Astrocyte (in vitro differentiated cells and primary cell): ENCODE results near the gene FCER2. TPM values are rescaled to one million over a fixed set of nuclear protein-coding genes. Genes with fewer than 3 reads are reported as not detected.

Experiments
- DNase-seq: peaks from one replicate; pipeline ENCODE4 v3.0.0-alpha.2; 2010; ENCODE audit warnings: low read depth
- FAIRE-seq: peaks from 2 replicates; lab custom pipeline; 2011; peaks lifted over from hg19 to GRCh38; lab: Jason Lieb, UNC
- H2AFZ ChIP-seq: 2 replicates; pipeline ENCODE4 v1.6.0; 2012; ENCODE audit warnings: low read depth, low read length, inconsistent platforms
- H3K27ac ChIP-seq: 2 replicates; pipeline ENCODE4 v1.5.1; 2011; ENCODE audit warnings: low read depth, low read length, inconsistent platforms
- H3K27me3 ChIP-seq: 2 replicates; pipeline ENCODE4 v1.6.0; 2011; ENCODE audit warnings: low read length, inconsistent platforms; ENCODE audit not compliant: insufficient read depth
- H3K36me3 ChIP-seq: 2 replicates; pipeline ENCODE4 v1.5.1; 2011; ENCODE audit warnings: low read length, inconsistent platforms; ENCODE audit not compliant: insufficient read depth
- H3K4me1 ChIP-seq: 2 replicates; pipeline ENCODE4 v1.5.1; 2011; ENCODE audit warnings: low read length, inconsistent platforms; ENCODE audit not compliant: insufficient read depth
- H3K4me2 ChIP-seq: 2 replicates; pipeline ENCODE4 v1.6.0; 2012; ENCODE audit warnings: low read length, inconsistent platforms
- H3K4me3 ChIP-seq: 2 replicates; pipeline ENCODE4 v1.5.1; 2011; ENCODE audit warnings: low read depth, mild to moderate bottlenecking, low read length, inconsistent platforms; ENCODE audit not compliant: insufficient read depth
- H3K79me2 ChIP-seq: 2 replicates; pipeline ENCODE4 v1.6.0; 2012; ENCODE audit warnings: mild to moderate bottlenecking, low read length, inconsistent platforms; ENCODE audit not compliant: insufficient read depth
- H3K9ac ChIP-seq: 2 replicates; pipeline ENCODE4 v1.6.0; 2012; ENCODE audit warnings: mild to moderate bottlenecking, low read length, inconsistent platforms
- H3K9me3 ChIP-seq: 2 replicates; pipeline ENCODE4 v1.5.1; 2012; ENCODE audit warnings: low read depth, mild to moderate bottlenecking, low read length, inconsistent platforms; ENCODE audit not compliant: insufficient read depth
- H4K20me1 ChIP-seq: 2 replicates; pipeline ENCODE4 v1.6.0; 2012; ENCODE audit warnings: low read length, inconsistent platforms; ENCODE audit not compliant: insufficient read depth
- H3K27ac Mint-ChIP-seq: one replicate; pipeline ENCODE4 v1.8.0; 2021; ENCODE audit warnings: mild to moderate bottlenecking, mixed read lengths; ENCODE audit not compliant: unreplicated experiment
- H3K27me3 Mint-ChIP-seq: one replicate; pipeline ENCODE4 v1.8.0; 2021; ENCODE audit warnings: low read depth, mixed read lengths; ENCODE audit not compliant: unreplicated experiment
- H3K36me3 Mint-ChIP-seq: one replicate; pipeline ENCODE4 v1.8.0; 2021; ENCODE audit warnings: low read depth, mixed read lengths; ENCODE audit not compliant: unreplicated experiment
- H3K4me1 Mint-ChIP-seq: one replicate; pipeline ENCODE4 v1.8.0; 2021; ENCODE audit warnings: low read depth, mixed read lengths; ENCODE audit not compliant: unreplicated experiment
- H3K4me3 Mint-ChIP-seq: one replicate; pipeline ENCODE4 v1.8.0; 2021; ENCODE audit warnings: mild to moderate bottlenecking, moderate library complexity, mixed read lengths; ENCODE audit not compliant: unreplicated experiment
- H3K9me3 Mint-ChIP-seq: one replicate; pipeline ENCODE4 v1.8.0; 2021; ENCODE audit warnings: mild to moderate bottlenecking, mixed read lengths; ENCODE audit not compliant: unreplicated experiment
- EZH2 ChIP-seq: IDR thresholded peaks from 2 replicates; pipeline ENCODE4 v1.6.1; 2012; ENCODE audit warnings: mild to moderate bottlenecking, low read length, inconsistent platforms; ENCODE audit not compliant: insufficient read depth
- total RNA-seq: library from RNA; stranded (reverse); gene quantifications from 2 replicates; pipeline ENCODE4 v1.2.1, GENCODE V29; 2021
- TF ChIP-seq, protein P1 (sequence below): IDR thresholded peaks from 2 replicates; pipeline ENCODE4 v1.5.1; 2011; ENCODE audit warnings: low read depth, mild to moderate bottlenecking, inconsistent platforms, low read length, moderate library complexity; ENCODE audit not compliant: insufficient read depth

FCER2 gene
- total RNA-seq, 1 donor from 2014 or later, result not detected

DNA sequence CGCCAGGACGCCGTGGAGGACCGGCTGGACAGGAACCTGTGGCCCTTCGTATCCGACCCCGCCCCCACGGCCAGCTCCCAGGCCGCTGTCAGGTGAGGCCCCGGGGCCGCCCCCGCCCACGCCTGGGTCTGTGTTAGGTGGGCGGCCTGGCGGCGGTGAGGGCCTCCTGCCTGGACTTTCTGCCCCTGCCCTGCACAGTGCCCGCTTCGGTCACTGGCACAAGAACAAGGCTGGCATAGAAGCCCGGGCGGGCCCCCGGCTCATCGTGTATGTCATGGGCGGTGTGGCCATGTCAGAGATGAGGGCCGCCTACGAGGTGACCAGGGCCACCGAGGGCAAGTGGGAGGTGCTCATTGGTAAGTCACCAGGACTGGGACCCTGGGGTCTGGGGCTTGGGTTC is 54.8 kb downstream of the FCER2 start:
- no peaks in the 10 kb centered on the region for H3K9me3 ChIP-seq
- FAIRE-seq (no peak), DNase-seq (no peak)
- Mint-ChIP-seq H3K4me1 (no peaks in the 10 kb centered on the region), H3K27ac (no peak overlapping the region), H3K36me3 (peaks cover 1% of the 10 kb centered on the region), H3K4me3 (no peak overlapping the region), H3K9me3 (no peaks in the 10 kb centered on the region), H3K27me3 (peaks cover 16% of the 10 kb centered on the region)
- no peaks in the 10 kb centered on the region for H4K20me1 ChIP-seq
- H2AFZ ChIP-seq, result no peak overlapping the region
- no peaks in the 10 kb centered on the region for H3K79me2 ChIP-seq
- H3K36me3 ChIP-seq, result no peaks in the 10 kb centered on the region
- peaks cover 2% of the 10 kb centered on the region for H3K27me3 ChIP-seq
- H3K4me3 ChIP-seq, result no peak overlapping the region
- no peak overlapping the region for H3K4me2 ChIP-seq
- no peak overlapping the region for H3K9ac ChIP-seq
- H3K4me1 ChIP-seq, result no peaks in the 10 kb centered on the region
- TF ChIP-seq, protein P1, sequence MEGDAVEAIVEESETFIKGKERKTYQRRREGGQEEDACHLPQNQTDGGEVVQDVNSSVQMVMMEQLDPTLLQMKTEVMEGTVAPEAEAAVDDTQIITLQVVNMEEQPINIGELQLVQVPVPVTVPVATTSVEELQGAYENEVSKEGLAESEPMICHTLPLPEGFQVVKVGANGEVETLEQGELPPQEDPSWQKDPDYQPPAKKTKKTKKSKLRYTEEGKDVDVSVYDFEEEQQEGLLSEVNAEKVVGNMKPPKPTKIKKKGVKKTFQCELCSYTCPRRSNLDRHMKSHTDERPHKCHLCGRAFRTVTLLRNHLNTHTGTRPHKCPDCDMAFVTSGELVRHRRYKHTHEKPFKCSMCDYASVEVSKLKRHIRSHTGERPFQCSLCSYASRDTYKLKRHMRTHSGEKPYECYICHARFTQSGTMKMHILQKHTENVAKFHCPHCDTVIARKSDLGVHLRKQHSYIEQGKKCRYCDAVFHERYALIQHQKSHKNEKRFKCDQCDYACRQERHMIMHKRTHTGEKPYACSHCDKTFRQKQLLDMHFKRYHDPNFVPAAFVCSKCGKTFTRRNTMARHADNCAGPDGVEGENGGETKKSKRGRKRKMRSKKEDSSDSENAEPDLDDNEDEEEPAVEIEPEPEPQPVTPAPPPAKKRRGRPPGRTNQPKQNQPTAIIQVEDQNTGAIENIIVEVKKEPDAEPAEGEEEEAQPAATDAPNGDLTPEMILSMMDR, result no peak
- TF ChIP-seq EZH2, result no peak
- no peak overlapping the region for H3K27ac ChIP-seq

DNA sequence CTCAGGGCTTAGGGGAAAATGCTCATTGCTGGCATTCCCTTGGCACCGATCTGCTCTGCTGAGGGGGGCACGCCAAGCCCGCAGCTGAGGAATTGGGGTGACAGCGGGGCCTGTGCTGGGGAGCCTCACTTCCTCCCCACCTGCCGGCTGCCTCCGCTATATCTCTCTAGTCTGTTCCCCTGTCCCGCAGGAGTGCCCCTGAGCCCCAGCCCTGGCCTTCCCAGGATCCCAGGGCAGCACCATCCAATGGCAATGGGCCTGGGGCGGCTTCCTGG is 55.6 kb downstream of the FCER2 start:
- Histone ChIP-seq H3K27me3 (peaks cover 2% of the 10 kb centered on the region), H3K4me2 (no peak overlapping the region), H3K4me1 (no peaks in the 10 kb centered on the region), H3K79me2 (no peaks in the 10 kb centered on the region), H2AFZ (no peak overlapping the region), H3K27ac (no peak overlapping the region), H3K9me3 (no peaks in the 10 kb centered on the region), H3K36me3 (no peaks in the 10 kb centered on the region), H3K9ac (no peak overlapping the region), H4K20me1 (no peaks in the 10 kb centered on the region), H3K4me3 (no peak overlapping the region)
- Mint-ChIP-seq H3K4me3 (no peak overlapping the region), H3K27ac (no peak overlapping the region), H3K36me3 (peaks cover 1% of the 10 kb centered on the region), H3K9me3 (no peaks in the 10 kb centered on the region), H3K4me1 (no peaks in the 10 kb centered on the region), H3K27me3 (peaks cover 11% of the 10 kb centered on the region)
- DNase-seq (no peak), FAIRE-seq (no peak)
- no peak for TF ChIP-seq EZH2
- TF ChIP-seq, protein P1, result no peak

DNA sequence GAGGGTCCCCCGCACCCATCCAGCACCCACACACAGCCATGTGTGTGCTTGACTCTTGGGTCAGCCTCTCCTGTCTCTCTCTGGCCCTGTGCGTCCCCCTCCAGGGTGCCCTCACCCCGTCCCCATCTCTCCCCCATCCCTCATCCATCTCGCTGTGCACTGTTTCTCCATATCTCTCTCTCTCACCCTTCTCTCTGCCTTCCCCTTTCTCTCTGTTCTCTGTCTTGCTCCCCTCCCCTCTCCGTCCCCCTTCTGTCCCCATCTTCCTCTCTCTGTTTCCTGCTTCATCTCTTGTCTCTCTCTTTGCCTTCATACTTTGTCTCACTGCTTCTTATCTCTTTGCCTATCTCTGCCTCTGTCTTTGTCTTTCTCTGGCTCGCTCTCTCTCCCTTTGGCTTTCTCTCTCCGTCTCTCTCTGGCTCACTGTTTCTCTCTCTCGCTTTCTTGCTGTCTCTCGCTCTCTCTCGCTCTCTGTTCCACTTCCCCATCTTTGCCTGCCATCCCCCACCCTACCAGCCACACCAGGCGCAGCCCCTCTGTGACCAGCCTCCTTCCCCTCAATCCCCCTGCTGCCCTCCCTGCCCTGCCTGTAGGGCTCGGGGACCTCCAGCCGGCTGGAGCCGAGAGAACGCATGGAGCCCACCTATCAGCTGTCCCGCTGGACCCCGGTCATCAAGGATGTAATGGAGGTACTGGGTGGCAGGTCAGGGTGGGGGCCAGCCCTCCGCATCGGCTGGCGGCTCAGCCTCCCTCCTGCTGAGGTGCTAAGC is 56.1 kb downstream of the FCER2 start:
- Mint-ChIP-seq H3K9me3 (no peaks in the 10 kb centered on the region), H3K4me3 (no peak overlapping the region), H3K36me3 (peaks cover 1% of the 10 kb centered on the region), H3K4me1 (no peaks in the 10 kb centered on the region), H3K27me3 (peaks cover 8% of the 10 kb centered on the region), H3K27ac (no peak overlapping the region)
- FAIRE-seq (no peak), DNase-seq (no peak)
- no peak overlapping the region for H3K4me2 ChIP-seq
- H3K9ac ChIP-seq, result no peak overlapping the region
- TF ChIP-seq, protein P1, result no peak
- no peak for TF ChIP-seq EZH2
- no peaks in the 10 kb centered on the region for H3K79me2 ChIP-seq
- H3K27me3 ChIP-seq, result peaks cover 1% of the 10 kb centered on the region
- H3K4me3 ChIP-seq, result no peak overlapping the region
- no peak overlapping the region for H2AFZ ChIP-seq
- H3K9me3 ChIP-seq, result no peaks in the 10 kb centered on the region
- H3K27ac ChIP-seq, result no peak overlapping the region
- no peaks in the 10 kb centered on the region for H4K20me1 ChIP-seq
- H3K36me3 ChIP-seq, result no peaks in the 10 kb centered on the region
- H3K4me1 ChIP-seq, result no peaks in the 10 kb centered on the region
